Spleen (tissue), 7 donors: ENCODE data around the gene RENBP.

Experiments used
- POLR2A ChIP-seq, 3 donors: fragments of 450-650 bp; IDR thresholded peaks; one replicate each; pipeline ENCODE4 v1.5.1; 2017; ENCODE audit warnings: antibody characterized with exemption in 3 of 3, mild to moderate bottlenecking in 1 of 3
- POLR2AphosphoS5 ChIP-seq, 3 donors: sonication (generic); formaldehyde crosslinking; IDR thresholded peaks; one replicate each; pipeline ENCODE4 v1.5.1; 2017; ENCODE audit warnings: antibody characterized with exemption in 3 of 3
- TF ChIP-seq, protein P1 (sequence below), 11 experiments: fragments of 200-600 bp in 7 of 11; fragments of 450-650 bp in 4 of 11; sonication (generic) in 4 of 11; IDR thresholded peaks in 8 of 11; conservative IDR thresholded peaks in 3 of 11; 1 replicate in 7 of 11; 2 replicates in 4 of 11; pipeline versions ENCODE4 v1.4.0 to v1.8.0; 2016 to 2021; ENCODE audit warnings: antibody characterized with exemption in 11 of 11, inconsistent platforms in 4 of 11, mild to moderate bottlenecking in 1 of 11
- donor health status: DM: no; HTN: no; CAD: no; lungs with moderate emphysema.
- donor health status: DM: no; HTN: no; CAD: no.
- donor health status: DM: no; HTN: no; CAD: no.

- TF ChIP-seq, protein P1, sequence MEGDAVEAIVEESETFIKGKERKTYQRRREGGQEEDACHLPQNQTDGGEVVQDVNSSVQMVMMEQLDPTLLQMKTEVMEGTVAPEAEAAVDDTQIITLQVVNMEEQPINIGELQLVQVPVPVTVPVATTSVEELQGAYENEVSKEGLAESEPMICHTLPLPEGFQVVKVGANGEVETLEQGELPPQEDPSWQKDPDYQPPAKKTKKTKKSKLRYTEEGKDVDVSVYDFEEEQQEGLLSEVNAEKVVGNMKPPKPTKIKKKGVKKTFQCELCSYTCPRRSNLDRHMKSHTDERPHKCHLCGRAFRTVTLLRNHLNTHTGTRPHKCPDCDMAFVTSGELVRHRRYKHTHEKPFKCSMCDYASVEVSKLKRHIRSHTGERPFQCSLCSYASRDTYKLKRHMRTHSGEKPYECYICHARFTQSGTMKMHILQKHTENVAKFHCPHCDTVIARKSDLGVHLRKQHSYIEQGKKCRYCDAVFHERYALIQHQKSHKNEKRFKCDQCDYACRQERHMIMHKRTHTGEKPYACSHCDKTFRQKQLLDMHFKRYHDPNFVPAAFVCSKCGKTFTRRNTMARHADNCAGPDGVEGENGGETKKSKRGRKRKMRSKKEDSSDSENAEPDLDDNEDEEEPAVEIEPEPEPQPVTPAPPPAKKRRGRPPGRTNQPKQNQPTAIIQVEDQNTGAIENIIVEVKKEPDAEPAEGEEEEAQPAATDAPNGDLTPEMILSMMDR (IDR thresholded peaks at IDR 0.05 in 8 of 11, conservative IDR thresholded peaks at IDR 0.05 in 3 of 11): no peak
- TF ChIP-seq POLR2AphosphoS5 (IDR thresholded peaks at IDR 0.05) (no peak), POLR2A (IDR thresholded peaks at IDR 0.05) (no peak)
These were observed 12.8 kb upstream of the RENBP start for GRCh38 chrX:153957224-153957623.
